HG03575 (cell line): ENCODE results near the gene MAEA.

Experiments
- ATAC-seq: cut with Tn5 transposase; IDR thresholded peaks from one replicate; pipeline ENCODE4 v1.9.1; 2021; ENCODE audit not compliant: unreplicated experiment, insufficient number of reproducible peaks, low FRiP score; ENCODE audit errors: extremely low read depth

The MAEA gene

GRCh38 chr4:1289207-1290164, at the start of gene MAEA:
Gene MAEA, plus strand, starts transcription at chr4:1289891. Its CDS starts 23 bp downstream, at chr4:1289914.
- ATAC-seq, result peak; percentile 49

GRCh38 chr4:1239950-1240307, 49.8 kb upstream of the MAEA start:
- ATAC-seq, result no peak

GRCh38 chr4:1240721-1241465, 48.8 kb upstream of the MAEA start:
- ATAC-seq, result no peak

DNA sequence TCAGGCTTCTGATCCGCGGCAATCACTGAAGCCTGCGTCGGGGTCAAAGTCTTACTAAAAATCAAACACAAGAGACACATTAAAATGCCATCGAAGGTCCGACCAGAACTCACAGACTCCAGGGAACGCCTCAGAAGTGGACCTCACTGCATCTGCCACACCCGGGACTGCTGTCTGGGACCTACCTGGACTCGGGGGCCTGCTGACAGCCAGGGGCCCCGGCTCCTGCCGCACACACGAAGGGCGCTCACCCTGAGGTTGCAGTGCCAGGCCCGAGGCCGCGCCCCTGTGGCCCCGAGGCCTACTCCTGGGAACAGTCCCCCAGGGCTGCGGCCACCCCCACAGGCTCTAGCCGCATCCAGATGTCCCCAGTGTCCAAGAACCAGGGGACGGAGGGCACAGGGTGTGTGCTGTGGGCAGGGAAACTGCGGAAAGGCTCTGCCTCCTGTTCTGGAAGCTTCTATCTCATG, 48.2 kb upstream of the MAEA start:
- ATAC-seq, result no peak

GRCh38 chr4:1241936-1242505, 47.7 kb upstream of the MAEA start:
- ATAC-seq, result no peak

GRCh38 chr4:1242506-1243450, 46.9 kb upstream of the MAEA start:
- no peak for ATAC-seq

- no peak for ATAC-seq
Observed at GRCh38 chr4:1243451-1244080, 46.1 kb upstream of the MAEA start.

- ATAC-seq, result no peak
Observed at GRCh38 chr4:1244081-1244977, 45.4 kb upstream of the MAEA start.

DNA sequence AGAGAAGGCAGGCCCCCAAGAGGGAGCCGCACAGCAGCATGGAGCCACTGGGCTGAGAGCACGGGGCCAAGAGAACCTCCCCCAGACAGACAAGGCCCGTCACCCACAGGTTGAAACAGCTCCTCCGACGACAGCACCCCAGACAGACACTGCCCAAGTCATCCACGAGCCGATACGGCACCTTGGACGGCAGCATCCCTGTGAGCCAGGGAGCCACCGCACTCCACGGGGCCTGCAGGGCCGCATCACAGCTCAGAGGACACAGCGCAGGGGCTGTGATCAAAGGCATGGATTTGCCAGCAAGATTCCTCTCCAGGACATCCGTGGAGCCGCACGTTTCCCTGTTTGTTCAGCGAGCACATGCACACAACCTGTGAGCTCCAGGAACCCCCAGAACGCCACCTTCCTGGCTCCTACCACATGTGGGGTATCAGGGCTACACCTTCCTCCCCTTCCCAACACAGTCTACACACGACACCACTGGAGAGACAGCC, 44.7 kb upstream of the MAEA start:
- no peak for ATAC-seq

GRCh38 chr4:1245481-1246051, 44.1 kb upstream of the MAEA start:
- ATAC-seq, result no peak

DNA sequence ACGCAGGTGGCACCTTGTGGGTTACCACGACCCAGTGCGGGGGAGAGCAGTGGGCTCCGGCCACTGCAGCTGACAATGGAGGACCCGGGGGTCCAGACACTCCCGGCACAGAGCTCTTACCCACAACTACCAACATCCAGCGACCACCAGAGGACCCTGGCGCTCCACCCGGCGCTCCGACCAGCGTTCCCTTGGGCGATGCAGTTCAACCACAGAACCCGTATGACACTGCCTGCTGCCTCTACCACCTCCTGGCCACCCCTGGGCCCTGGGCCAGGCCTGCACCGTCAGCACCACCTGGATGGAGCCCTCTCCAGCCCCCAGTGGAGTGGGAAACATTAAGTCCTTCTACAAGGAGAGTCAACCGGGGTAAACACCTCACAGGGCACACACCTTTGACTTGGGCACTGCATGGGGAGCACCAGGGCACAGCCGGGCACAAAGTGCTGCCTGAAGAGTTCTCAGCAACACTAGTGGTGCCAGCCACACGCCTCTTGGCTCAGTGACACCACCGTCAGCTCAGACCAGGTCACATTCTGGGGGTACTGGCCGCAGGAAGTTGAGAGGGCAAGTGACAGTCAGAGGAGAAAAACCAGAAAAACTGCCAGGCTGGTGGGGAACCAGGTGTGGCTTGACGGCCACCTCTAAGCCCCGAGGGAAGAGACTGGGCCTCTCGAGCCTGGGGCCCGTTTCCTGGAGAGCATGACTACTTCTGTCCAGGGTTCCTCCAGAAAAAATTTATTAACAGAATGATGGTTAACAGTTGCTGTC, 43.4 kb upstream of the MAEA start:
- no peak for ATAC-seq

DNA sequence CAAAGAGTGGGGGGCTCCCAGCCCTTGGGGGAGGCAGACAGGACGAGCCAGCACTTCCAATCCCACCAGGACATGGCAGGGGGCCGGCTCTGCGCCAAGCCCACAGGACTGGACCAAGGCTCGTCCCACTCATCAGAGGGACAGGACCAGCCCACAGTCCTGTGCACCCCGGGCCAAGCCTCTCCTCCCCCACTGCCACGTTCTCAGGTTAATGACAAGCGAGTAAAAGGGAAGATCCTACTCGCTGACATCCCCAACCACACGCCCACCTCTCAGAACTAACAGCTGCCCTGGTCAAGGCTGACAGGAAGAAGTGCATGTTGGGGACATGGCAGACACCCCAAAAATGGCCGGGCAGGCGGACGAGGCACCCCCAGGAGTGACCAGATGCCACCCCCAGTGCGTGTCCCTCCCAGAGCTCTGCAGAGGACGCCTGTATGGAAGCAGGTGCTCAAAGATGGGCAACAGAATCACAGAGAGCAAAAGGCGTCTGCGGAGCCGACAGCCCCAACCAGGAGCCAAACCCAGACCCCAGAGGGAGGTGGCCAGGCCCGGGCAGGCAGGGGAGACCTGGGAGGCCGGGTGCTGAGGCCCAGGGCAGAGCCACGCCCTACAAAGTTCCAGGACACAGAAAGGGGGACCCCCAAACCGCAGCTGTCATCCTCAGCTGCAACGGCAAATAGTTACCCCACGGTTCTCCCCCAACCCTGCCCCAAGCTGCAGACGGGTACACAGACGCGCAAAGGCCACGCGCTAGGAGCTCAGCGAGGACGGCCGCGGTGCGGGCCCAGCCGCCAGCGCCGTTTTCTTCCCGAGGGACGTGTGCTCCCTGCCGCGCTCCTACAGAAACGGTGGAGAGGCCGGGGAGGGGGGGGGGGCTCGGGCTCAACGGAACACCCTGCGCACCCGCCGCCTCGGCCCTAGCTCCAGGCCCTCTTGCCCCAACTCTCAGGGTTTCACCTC, 42.5 kb upstream of the MAEA start:
- no peak for ATAC-seq

- no peak for ATAC-seq
Observed at GRCh38 chr4:1247864-1248244, 41.8 kb upstream of the MAEA start.

GRCh38 chr4:1248245-1249147, 41.2 kb upstream of the MAEA start, which contains the start of gene CTBP1:
Gene CTBP1, minus strand, starts transcription at chr4:1249130. Its CDS starts 7,799 bp downstream, at chr4:1241331.
- ATAC-seq, result peak; percentile 31
